ENCODE data around the gene NHLH2.

The NHLH2 gene

DNA sequence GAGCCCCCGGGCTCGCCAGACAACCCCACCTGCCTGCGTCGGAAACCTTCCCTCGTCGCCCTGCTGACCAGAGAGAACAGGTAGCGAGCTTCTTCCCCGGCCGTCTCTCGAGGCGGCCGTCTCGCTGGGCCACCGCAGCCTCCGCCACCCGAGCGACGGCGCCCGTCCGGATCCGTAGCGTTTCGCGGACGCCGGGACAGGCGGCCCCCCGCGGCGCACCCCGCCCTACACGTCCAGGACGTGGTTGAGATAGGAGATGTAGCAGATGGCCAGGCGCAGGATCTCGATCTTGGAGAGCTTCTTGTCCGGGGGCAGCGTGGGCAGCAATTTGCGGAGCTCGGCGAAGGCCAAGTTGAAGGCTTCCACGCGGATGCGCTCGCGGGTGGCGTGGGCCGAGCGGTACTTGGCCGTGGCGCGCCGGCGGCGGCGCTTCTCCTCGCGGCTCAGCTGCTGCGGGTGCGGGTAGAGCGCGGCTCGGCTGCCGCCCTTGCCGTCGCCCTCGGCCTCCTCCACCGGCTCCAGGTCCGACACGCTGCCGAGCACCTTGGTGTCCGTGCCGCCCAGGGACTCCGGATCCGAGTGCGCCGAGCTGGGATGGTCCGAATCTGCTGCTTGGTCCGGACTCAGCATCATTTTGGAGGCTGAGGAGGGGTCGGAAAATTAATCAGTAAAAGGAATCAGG, 3.0 kb downstream of the NHLH2 start:
- peak; percentile 63 for DNase-seq (ENCODE audit: low spot score)

GRCh38 chr1:115837341-115837739, 3.6 kb downstream of the NHLH2 start:
- no peak for DNase-seq (ENCODE audit: low spot score)

DNA sequence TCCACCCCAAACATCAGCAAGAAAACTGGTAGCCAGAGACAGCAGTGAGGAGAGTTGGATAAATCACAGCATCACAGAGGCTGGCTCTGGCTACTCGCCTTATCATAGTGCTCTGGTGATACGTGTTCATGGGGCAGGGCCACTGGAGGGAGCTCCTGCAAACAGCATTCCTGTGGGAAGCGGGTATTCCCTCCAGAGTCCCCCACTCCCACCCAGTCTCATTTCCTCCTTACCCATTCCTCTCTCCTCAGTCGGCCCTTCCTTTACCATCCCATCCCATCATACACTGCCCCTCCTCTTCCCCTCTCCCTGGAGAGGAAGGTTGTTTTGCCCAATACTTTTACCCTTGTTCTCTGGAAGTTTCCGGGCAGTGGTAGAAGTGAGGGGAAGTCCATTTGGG, 7.1 kb downstream of the NHLH2 start:
- no peak for DNase-seq (ENCODE audit: low spot score)

DNA sequence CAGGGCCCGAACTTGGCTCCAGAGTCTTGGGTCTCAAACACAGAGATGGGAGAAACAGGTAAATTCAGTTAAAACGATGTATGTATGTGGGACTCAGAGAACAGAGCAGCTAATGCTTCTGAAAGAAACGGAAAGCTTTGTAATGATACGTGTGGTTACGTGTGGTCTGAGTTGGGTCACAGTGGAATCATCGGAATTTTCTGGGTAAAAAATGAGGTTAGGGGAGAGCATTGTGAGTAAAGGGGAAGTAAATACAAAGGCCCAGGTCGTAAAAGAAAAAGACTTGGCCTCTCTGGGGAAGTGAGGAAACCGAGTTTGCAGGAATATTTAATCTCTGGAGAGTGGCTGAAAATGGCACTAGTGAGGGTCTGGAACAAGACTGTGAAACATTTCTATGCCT, 8.3 kb downstream of the NHLH2 start:
- no peak for DNase-seq (ENCODE audit: low spot score)

- DNase-seq (ENCODE audit: low spot score): no peak
Measured at GRCh38 chr1:115830963-115831362, 10.0 kb downstream of the NHLH2 start.

- no peak for DNase-seq (ENCODE audit: low spot score)
Measured at GRCh38 chr1:115829947-115830346, 11.0 kb downstream of the NHLH2 start.

- no peak for DNase-seq (ENCODE audit: low spot score)
Measured at GRCh38 chr1:115829023-115829674, 11.8 kb downstream of the NHLH2 start.

DNA sequence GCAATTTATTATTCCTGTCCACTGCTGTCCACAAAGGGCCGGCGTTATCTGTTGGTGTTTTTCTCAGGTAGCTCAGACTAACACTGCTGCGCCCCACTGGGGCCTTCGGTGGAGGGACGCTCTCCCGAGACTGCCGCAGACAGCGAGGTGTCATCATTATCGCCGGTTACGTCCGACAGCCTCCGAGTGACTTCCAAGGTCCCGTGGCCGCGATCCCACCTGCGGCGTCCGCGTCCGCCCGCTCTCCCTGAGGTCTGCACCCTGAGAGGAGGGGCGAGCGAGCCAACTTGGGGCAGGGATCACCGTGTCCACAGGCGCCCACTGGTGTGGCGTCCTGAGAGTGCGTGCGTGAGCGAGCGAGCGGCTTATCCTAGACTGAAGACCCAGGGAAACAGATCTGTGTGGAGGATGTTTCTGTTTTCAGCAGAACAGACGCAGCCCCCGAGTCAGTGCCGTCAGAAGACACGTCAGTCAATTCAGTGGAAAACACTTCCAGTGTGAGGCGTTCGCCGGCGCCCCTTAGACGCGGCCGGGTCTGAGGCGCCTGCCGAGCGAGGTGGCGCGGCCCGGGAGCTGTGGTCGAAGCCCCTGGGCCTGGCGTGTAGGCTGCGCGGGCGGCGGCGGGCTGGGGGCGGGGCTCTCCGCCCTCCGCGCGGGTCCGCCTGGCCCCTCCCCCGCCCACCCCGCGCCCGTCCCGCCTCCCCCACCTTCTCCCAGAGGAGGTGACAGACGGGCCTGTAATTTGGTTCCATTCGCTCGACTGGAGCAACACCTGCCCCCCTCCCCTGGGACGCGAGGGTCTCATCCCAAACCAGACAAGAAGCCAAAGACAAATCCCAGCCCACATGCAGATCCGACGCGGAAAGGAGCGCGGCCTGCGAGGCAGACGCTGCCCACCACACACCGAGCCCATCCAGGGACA, 12.6 kb downstream of the NHLH2 start:
- DNase-seq (ENCODE audit: low spot score): peak; percentile 76

- DNase-seq (ENCODE audit: low spot score): no peak
Measured at GRCh38 chr1:115827452-115828044, 13.4 kb downstream of the NHLH2 start.

DNA sequence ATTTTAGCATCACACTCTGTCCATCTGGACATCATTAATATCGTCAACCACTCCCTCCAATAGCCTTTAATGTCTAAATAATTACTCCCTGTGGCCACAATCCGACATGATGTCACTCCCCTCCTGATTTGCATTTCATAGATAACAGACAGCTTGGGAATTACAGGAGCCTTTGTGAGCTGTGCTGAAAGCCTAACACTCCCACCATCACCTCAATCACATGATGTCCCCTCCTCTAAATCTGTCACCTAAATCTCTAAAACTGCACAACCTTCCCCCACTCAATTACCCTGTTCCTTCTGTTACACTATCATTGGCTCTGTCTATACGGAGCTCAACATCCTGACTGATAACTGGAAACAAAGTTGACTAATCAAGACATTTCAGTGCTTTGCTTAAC, 14.3 kb downstream of the NHLH2 start:
- DNase-seq (ENCODE audit: low spot score): no peak

- no peak for DNase-seq (ENCODE audit: low spot score)
Measured at GRCh38 chr1:115822117-115822516, 18.8 kb downstream of the NHLH2 start.

DNA sequence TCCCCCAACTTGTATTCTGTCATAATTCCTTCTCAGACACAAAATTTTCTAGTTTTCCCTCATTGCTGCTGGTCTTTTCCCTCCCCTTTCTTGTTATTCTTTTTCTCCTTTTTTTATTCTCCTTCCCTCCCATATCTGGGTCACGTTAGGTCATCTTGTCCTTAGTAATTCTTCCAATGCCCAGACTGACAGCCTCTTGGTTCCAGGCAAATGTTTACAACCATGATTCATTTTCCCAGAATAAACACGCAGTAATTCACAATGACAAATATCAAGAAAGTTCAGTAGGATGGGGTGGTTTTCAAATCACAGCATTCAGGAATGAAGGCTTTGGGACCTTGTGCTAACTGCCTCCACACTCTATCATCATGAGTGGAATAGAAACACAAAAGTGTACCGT, 25.2 kb downstream of the NHLH2 start:
- DNase-seq (ENCODE audit: low spot score): no peak

DNA sequence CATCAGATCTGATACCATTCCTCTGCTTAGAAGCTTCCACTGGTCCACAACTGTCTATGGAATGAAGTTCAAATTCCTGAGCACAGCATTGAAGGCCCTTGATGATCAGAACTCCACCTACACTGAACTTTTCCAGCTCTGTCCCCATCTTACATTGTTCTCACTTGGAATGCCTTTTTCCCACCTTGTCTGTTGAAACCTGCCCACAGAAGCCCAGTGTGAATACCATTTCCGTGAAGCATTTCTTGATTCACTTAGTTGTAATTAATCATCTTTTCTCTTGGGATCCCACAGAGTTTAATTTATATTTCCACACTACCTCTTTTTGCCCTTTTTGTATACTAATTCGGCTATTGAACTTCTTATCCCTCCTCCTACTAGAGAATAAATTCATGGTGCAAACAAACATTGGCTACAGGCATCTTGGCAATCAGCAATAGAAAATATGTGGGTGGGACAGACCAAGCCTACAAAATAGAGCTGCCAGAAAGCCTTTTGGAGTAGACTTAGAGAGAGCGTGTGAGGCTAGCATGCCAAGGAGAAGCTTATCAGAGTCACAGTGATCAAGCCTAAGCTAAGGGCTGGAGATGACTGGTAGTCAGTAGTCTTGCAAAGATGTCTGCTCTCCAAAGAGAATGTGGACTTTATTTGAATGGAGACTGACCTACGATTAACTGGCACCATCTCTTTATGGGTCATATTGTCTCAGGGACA, 26.1 kb downstream of the NHLH2 start:
- no peak for DNase-seq (ENCODE audit: low spot score)

DNA sequence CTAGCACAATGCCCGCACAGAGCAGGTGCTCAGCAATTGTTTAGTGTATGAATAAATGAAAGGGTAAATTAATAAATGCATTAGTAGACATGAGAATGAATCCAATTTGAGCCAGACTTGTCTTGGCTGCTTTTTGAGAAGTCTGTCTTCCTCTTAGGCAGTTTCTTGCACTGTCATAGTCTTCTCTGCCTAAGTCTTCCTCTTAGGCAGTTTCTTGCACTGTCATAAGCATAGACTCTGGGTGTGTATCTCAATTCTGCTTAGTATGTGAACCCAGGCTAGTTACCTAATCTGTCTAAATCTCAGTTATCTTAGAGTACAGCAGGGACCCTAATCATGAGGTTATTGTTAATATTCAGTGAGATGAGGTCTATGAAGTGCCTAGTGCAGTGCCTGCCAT, 27.2 kb downstream of the NHLH2 start:
- DNase-seq (ENCODE audit: low spot score): no peak

GRCh38 chr1:115811140-115811828, 29.6 kb downstream of the NHLH2 start:
- DNase-seq (ENCODE audit: low spot score): no peak

GRCh38 chr1:115810609-115811008, 30.3 kb downstream of the NHLH2 start:
- no peak for DNase-seq (ENCODE audit: low spot score)

GRCh38 chr1:115809847-115810246, 31.1 kb downstream of the NHLH2 start:
- DNase-seq (ENCODE audit: low spot score): no peak

DNA sequence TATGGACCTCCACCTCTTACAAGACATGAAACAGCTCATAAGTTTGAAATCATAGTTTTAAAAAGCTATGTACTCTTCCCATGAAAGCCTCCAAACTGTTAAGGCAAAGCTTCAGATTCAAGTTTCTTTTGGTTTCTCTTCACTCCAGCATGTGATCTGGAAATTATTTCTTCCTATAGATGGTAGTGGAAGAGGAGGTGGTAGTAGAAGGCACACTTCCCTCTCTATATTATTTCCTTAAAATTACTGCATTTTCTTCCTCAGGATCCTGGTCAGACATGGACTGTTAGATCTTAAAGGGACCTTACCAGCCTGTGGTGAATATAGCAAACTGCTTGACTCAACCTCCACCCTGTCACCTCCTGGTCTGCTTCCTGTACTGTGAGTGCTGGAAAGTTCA, 31.9 kb downstream of the NHLH2 start:
- no peak for DNase-seq (ENCODE audit: low spot score)

GRCh38 chr1:115807723-115808122, 33.2 kb downstream of the NHLH2 start:
- no peak for DNase-seq (ENCODE audit: low spot score)

GRCh38 chr1:115805597-115805996, 35.3 kb downstream of the NHLH2 start:
- DNase-seq (ENCODE audit: low spot score): no peak

DNA sequence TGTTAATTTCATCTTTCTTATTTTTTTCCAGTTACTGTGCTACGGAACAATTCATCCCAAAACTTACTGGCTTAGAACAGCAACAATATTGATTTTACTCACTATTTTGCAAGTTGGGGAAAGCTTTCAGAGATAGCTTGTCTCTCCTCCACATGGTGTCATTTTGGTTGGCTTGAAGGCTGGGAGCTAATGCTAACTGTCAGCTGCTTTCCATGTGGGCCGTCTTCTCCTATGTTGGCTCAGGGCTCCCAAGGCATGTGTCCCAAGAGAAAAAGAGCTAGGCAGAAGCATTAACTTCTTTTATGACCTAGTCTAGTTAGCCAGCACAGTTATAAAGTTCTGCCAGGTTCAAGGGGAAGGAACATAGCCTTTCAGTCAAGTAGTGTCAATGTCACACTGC, 38.5 kb downstream of the NHLH2 start:
- no peak for DNase-seq (ENCODE audit: low spot score)

Data from ecto neural progenitor cell (in vitro differentiated cells).